Urothelium cell line (cell line): ENCODE measurements around the gene DIP2A.

Experiments used
- DNase-seq: peaks from one replicate; pipeline ENCODE4 v3.0.0; 2011; ENCODE audit warnings: low spot score, mixed read lengths
- FAIRE-seq: peaks from 2 replicates; lab custom pipeline; 2011; peaks lifted over from hg19 to GRCh38; lab: Jason Lieb, UNC

The DIP2A gene

DNA sequence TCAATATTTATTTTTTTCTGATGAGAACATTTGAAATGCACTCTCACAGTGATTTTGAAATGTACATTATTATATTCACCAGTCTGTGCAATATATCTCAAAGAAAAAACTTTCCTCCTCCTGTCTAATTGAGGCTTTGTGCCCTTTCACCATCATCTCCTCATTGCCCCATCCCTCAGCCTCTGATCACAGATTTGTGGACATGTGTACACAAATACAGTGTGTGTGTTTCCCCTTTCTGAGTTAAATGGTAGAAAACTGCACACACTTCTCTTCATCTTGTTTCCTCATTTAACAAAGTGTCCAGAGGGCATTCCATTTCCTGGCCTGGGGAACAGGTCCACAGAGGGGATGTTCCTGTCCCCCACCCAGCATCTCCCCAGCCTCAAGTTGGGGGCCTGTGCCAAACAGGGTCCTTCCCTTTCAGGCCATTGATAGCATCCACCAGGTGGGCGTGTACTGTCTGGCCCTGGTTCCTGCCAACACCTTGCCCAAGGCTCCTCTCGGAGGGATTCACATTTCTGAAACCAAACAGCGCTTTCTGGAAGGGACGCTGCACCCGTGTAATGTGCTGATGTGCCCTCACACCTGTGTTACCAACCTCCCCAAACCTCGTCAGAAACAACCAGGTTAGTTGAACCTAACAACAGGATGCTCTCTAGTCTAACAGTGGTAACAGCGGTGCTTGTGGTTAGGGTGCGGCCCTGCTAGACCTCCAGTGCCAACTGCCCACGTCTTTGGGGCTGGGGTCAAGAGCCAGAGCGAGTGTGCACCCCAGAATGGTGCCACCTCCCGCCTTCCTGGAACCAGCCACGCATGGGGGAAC, 91.6 kb downstream of the DIP2A start:
- FAIRE-seq (no peak), DNase-seq (no peak)

DNA sequence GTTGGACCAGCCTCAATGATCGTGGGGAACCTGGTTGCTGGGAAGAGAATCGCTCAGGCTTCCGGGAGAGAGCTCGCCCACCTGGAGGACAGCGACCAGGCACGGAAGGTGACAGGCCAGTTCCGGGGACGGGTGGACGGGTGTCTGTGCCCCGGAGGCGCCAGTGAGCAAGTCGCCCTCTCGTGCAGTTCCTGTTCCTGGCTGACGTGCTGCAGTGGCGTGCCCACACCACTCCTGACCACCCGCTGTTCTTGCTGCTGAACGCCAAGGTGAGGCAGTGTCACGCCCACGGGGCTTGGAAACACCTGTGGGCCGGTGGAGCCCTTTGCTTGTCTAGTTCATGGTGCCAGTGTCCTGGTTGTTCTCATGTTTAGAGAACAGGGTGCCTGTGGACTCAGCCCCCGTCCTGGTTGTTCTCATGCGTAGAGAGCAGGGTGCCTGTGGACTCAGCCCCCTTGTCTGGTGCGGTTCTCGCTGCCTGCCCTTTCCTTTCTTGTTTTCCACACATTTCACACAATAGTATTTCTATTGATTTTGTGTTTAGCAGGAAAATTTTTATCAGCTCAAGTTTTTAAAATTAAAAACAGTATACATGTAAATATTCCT, 93.0 kb downstream of the DIP2A start:
- FAIRE-seq (no peak), DNase-seq (no peak)

DNA sequence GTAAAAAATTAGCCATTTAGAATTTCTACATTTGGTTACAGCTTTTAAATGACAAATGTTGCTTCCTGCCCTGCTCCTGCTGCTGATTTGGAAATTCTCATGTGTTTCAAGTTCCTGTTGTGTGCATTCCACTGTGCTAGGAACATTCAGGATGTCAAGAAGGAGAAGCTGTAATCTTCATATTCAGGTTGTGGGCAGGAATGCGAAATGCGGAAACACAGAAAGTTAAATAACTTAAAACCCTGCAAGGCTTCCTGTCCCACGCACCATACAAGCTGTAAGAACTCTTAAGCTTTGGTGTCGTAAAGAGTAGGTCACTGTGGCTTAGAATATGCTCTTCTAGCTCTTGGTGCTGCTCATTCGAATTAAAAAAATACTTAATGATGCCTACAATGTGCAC, 93.6 kb downstream of the DIP2A start:
- FAIRE-seq (no peak), DNase-seq (no peak)

DNA sequence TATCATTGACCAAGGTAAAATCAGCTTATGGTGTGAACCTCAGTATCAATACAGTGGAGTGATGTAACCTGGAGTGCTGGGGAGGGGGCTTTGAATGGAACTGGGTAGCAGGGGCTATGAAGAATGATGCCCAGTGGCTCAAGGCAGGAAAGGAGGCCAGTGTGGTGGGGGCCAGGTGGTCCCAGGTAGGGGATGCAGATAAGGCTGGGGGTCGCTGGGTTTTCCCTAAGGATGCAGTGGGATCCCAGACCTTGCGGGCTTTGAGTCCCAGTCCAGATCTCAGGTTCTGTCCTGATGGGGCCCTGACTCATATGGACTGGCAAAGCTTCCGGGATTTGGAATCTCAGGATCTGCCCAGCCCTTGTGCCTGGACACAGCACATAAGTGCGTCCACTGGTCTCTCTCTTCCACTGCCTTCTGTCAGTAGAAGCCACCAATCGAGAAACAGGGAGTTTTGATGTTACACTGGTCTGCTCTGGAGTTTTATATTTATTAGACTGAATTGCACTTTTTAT, 94.2 kb downstream of the DIP2A start:
- no peak for DNase-seq
- FAIRE-seq = no peak

DNA sequence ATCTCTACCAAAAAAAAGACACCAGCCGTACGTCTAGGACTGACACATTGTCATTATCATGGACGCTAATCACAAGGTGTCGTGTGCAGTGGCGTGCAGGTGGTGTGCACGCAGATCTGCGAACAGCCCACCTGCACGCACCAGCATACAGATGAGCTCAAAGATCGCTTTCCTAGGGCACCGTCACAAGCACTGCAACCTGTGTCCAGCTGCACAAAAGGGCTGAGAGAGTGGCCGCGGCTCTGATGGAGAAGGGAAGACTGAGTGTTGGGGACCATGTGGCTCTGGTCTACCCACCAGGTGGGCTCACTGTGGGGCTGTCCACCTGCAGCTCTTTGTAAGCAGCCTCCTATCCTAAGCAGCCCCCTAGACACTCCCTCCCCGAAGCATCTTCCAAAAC, 95.3 kb downstream of the DIP2A start:
- DNase-seq (no peak), FAIRE-seq (no peak)

DNA sequence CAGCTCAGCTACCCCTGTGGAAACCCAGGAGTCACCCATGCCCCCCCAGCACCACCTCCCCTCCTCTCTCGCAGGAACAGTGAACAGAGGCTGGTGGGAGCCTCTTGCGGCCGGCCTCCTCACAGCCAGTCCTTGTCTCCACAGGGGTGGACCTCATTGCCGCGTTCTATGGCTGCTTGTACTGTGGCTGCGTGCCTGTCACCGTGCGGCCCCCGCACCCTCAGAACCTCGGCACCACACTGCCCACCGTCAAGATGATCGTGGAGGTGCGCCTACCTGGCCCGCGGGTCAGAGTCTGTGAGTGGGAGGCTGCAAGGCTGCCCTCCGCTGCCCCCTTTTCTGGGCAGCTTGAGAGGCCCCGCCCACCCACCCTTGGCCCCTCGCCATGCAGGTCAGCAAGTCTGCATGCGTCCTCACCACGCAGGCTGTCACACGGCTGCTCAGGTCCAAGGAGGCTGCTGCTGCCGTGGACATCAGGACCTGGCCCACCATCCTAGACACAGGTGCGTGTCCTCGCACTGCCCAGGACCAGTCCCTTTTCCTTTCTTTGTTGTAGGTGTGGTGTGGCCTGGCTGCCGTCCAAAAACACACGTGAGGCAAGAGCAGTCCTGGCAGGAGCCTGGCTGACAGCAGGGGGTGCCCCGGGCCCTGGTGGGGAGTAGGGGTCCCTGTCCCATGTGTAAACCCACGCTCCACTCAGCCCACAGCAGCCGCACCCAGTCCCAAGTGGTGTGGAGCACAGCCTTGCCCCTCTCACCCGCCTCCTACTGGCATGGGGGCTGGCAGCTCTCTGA, 95.9 kb downstream of the DIP2A start:
- no peak for FAIRE-seq
- DNase-seq = no peak

DNA sequence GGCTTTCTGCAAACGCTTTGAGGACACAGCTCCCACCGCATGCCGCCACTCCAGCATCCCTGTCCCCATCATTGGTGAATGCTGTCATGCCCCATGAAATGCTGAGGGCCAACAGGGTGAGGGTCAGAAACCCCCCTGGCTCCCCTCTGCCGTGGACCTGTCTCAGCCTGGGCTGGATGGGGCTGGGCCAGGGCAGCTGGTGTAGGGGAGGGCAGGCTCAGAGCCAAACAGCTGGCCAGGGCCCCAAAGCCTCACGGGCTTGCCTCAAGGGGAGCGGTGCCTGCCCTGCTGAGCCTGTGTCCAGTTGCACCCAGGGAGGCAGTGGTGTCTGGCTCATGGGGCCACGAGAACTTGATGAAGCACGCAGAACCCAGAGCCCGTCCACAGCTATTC, 96.5 kb downstream of the DIP2A start:
- no peak for FAIRE-seq
- no peak for DNase-seq

DNA sequence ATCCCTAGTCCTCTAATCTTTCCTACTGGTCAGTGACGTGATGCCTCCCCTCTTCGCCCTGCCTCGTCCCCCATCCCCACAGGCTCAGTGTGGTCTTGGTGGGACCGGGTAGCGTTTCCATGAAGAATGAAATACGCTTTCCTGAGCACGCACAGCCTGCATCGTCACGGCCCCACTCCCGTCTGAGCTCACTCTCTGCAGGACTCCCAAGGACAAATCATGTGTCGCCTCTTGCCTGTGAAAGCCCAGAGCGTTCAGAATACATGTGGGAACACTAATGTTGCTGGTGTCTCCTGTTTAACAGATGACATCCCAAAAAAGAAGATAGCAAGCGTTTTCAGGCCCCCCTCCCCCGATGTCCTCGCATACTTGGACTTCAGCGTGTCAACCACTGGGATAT, 97.0 kb downstream of the DIP2A start:
- no peak for DNase-seq
- no peak for FAIRE-seq

DNA sequence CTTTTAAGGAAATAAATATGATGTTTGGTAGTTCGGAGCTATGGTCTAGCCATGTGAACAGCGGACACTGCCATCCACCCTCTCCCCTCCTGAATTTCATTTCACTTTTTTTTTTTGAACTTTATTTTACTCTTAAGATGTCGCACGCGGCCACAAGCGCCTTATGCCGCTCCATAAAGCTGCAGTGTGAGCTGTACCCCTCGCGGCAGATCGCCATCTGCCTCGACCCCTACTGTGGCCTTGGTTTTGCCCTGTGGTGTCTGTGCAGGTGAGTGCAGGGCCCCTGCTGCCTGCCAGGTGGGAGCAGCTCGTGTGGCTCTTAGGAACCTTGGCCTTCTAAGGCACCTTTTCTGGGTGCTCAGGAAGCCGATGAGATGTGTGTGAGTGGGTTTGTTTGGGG, 98.1 kb downstream of the DIP2A start:
- no peak for FAIRE-seq
- DNase-seq = no peak

DNA sequence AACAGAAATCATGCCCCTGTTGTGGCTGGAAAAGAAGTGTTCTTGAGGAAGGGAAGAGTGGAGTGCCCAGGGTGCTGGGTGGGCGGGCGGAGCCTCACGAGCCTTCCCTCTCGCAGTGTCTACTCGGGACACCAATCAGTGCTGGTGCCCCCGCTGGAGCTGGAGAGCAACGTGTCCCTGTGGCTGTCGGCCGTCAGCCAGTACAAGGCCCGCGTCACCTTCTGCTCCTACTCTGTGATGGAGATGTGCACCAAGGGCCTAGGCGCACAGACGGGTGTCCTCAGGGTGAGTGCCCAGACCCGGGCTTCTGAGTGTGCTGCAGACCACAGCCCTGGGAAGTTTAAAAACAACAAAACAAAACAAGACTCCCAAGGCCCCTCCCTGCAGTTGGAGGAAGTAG, 98.8 kb downstream of the DIP2A start:
- no peak for FAIRE-seq

DNA sequence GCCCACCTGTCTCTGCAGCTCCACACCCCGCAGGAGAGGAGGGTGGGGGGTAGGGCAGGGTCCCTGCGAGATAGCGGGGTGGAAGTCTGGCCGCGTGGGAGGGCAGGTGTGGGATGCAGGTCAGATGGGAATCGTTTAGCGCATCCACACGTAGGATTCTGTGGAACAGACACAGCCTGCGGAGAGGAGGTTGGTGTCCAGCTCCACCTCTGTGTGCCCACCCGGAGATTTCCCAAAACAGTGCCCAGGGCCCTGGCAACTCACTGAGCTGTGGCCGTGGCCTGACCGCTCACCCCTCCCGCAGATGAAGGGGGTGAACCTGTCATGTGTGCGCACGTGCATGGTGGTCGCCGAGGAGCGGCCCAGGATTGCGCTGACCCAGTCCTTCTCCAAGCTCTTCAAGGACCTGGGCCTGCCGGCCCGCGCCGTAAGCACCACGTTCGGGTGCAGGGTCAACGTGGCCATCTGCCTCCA, 99.3 kb downstream of the DIP2A start:
- DNase-seq (no peak), FAIRE-seq (no peak)

More for the DNA sequence above, 98.8 kb downstream of the DIP2A start:
- no peak for DNase-seq

DNA sequence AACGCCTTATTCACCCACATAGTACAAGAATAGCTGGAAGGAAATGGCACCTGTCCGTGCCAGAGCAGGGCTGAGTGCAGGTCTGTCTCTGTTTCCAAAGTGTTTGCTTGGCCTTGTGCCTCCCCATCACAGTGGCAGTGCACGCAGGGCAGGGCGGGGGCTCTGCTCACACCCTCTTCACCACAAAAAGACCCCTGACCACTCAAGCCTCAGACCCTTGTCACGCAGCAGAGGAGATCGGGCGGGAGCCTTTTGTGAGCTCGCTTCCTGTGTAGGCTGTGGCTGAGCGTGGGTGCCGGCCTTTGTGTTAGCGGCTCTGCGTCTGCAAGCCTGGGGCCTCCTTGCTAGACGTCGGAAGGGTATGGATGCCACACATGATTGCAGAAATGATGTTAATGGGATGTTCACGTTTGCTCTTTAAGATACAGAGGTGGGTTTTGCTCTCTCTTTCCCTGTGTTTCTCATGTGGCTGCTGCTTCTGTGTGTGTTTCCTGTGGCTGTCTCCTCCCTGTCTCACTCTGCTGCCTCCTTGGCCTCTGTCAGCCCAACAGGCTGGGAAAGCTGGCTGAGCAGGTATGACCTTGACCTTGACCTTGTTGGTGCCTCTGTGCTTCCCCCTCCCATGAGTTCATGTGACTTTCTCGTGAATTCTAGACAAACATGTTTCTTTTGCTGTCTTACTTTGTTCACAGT, 100.7 kb downstream of the DIP2A start:
- FAIRE-seq (no peak), DNase-seq (no peak)

DNA sequence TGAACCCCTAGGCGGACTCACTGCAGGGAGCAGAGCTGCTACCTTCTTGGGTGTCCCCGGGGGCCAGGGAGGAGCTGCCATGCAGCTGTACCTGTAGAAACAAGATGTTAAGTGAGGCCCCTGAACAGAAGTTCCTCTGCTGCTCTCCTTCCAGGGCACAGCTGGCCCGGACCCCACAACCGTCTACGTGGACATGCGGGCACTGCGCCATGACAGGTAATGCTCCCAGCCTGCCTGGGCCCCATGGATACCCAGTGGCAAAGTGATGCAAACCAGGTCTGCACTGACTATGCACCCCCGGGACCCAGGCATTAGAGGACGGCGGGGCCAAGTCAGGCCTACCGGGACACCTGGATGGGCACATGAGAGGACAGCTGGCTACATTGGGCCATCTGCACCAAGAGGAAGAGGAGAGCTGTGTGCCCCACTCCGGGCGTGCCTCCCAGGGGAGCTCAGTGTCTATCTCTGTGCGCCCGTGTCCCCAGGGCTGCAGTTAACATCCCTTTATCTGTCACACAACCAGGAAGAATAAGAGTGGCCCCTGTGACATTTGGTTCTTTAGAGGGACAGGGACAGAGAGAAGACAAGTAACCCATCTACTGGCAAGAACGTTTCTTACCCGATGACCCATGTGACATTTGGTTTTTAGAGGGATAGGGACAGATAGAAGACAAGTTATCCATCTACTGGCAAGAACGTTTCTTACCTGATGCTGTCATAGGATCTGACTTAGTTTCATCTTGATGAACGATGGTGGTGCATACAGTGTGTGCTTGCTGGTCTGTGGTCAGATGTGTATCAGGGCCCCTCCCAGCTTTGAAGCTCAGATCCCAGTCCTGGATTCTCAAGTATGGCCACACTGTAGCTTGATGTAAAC, 102.1 kb downstream of the DIP2A start:
- DNase-seq (no peak), FAIRE-seq (no peak)

DNA sequence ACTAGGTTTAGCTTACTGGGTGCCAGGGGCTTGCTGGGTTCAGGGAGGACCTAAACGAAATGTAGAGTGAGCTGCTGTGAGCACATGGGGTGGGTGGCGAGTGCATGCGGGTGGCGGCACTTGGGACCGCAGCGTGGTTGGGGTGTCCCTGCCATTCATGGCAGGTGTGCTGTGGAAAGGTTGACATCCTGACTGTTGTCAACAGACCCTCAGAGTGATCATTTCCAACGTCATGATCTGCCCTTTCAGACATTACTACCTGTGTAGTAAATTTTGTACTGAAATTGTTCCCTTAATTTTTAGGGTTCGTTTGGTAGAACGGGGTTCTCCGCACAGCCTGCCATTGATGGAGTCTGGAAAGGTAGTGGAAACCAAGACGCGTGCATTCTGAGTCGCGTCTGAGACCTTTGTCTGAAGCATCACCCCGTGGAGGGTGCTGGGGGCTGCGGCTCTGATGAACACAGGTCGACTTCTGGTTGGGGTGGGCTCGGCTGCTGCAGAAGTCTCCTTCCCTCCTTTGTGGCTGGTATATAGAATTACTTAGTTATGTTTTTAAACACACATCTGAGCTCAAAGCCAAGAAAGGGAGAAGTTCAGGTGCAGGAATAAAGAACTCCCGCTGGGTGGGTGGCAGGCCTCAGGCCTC, 102.9 kb downstream of the DIP2A start:
- DNase-seq (no peak), FAIRE-seq (no peak)

DNA sequence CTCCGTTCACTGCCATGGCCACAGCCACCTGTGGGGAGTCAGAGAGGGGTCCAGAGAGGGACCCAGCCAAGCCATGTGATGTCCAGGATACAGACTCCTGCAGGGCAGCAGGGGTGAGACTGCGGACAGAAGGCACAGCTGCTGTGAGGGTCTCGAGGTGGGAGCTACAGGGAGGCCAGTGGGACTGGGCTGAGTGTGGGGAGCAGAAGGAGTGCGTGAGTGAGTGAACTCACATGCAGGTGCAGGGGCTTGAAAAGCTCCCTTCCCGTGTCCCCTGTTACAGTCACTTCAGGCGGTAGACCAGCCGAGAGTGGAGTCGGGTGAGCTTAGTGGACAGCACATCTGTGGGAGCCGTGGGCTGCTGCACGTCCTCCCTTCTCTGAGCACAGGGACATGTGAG, 103.8 kb downstream of the DIP2A start:
- no peak for DNase-seq
- no peak for FAIRE-seq

DNA sequence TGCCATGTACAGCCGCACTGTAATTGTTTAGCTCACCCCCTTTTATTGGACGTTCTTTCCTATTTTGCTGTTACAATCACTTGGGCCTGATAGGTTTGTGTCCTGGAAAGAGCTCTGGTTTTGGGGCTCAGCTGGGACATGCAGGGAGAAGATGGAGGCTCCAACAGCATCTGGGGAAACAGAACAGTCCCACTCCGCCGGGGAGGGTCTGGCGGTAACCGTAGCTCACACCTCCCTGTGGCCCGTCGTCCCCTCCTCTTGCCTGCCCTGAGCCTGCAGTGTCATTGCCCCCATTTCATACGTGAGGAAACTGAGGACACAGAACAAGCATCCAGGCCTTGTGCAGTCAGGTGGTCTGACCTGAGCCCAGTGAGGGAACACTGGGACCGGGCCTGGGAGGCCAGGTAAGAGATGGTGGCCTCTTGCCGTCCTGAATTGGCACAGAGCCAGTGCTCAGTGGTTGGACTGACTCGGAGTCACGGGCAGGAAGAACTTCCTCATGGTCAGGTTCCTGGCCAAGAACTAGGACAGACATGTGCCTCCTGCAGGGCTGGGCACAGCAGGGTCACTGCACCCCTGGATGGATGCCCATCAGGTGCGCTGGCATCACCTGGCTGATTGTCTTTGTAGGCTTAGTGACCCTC, 104.4 kb downstream of the DIP2A start:
- DNase-seq = no peak
- FAIRE-seq = no peak

DNA sequence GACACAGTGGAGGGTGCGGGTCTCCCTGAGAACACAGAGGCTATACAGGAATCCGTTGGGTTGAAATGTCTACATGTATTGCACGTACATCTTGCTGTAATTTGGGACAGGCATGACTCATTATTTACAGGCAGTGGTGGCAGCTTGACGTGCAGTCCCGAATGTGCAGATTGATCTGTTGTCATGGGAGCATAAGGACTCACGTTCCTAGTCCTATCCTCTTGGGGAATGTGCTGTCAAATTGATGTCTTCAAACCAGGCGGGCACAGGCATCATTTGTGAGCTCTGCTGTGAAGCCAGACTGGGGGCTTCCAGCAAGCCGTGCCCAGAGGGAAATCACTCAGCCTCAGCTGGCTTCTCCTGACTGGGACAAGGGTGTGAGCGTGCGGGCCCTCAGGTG, 105.7 kb downstream of the DIP2A start:
- DNase-seq = no peak
- no peak for FAIRE-seq

DNA sequence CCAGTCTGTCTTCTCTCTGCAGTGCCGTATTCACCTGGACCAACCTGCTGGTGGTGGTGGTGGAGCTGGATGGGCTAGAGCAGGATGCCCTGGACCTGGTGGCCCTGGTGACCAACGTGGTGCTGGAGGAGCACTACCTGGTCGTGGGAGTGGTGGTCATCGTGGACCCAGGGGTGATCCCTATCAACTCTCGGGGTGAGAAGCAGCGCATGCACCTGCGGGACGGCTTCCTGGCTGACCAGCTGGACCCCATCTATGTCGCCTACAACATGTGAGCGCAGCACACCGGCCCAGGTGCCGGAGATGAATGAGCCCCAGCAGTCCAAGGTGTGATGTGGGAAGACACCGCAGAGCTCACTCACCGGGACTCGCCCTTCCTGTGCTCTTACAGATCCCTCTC, 108.7 kb downstream of the DIP2A start:
- FAIRE-seq (peak; percentile 65), DNase-seq (no peak)

DNA sequence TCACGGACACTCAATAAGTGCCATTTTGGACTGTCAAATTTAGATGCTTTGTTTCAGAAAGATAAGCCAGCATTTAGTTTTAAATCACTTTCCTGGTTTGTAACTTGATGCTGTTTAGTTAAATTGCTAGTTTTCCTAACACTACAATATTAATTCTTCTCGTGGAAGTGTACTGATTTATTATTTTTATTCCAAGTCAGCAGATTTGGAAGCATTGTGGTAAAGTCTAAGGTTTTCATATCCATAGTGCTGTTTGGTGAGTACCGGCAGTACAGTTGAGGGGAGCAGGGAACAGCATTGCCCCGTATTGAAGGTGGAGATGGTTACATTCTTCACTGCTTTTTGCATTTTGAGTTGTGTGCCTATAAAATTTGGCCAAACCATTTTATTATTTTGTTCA, 109.9 kb downstream of the DIP2A start:
- no peak for DNase-seq
- FAIRE-seq = no peak
